Hepatocyte (in vitro differentiated cells): ENCODE results near the gene USP22. TPM values are rescaled to one million over a fixed set of nuclear protein-coding genes. Genes with fewer than 3 reads are reported as not detected.

Experiments
- DNase-seq: peaks from one replicate; pipeline ENCODE4 v3.0.0-alpha.2; 2016; ENCODE audit warnings: low spot score
- H2AFZ ChIP-seq: fragments of 200-600 bp; sonication (generic); 2 replicates; pipeline ENCODE4 v1.6.0; 2016; ENCODE audit warnings: antibody characterized with exemption, mild to moderate bottlenecking
- H3K27ac ChIP-seq: fragments of 200-600 bp; sonication (generic); 2 replicates; pipeline ENCODE4 v1.5.1; 2016; ENCODE audit warnings: mild to moderate bottlenecking
- H3K27me3 ChIP-seq: fragments of 200-600 bp; sonication (generic); 2 replicates; pipeline ENCODE4 v1.6.1; 2016
- H3K36me3 ChIP-seq: fragments of 200-600 bp; sonication (generic); replicated peaks from 2 replicates; pipeline ENCODE4 v1.5.1; 2016; ENCODE audit warnings: low read depth; ENCODE audit not compliant: insufficient read depth
- H3K4me1 ChIP-seq: fragments of 200-600 bp; sonication (generic); 2 replicates; pipeline ENCODE4 v1.5.1; 2016; ENCODE audit warnings: mild to moderate bottlenecking, moderate library complexity; ENCODE audit not compliant: insufficient read depth
- H3K4me2 ChIP-seq: fragments of 200-600 bp; sonication (generic); 2 replicates; pipeline ENCODE4 v1.6.0; 2016
- H3K4me3 ChIP-seq: fragments of 200-600 bp; sonication (generic); 2 replicates; pipeline ENCODE4 v1.5.1; 2016; ENCODE audit warnings: mild to moderate bottlenecking
- H3K79me2 ChIP-seq: fragments of 200-600 bp; sonication (generic); 2 replicates; pipeline ENCODE4 v1.6.0; 2017; ENCODE audit warnings: mild to moderate bottlenecking
- H3K9me2 ChIP-seq: fragments of 200-600 bp; sonication (generic); replicated peaks from 2 replicates; pipeline ENCODE4 v1.6.0; 2017; ENCODE audit warnings: mild to moderate bottlenecking; ENCODE audit not compliant: insufficient read depth
- H3K9me3 ChIP-seq: fragments of 200-600 bp; sonication (generic); 2 replicates; pipeline ENCODE4 v1.5.1; 2016; ENCODE audit warnings: low read depth, mild to moderate bottlenecking
- H4K20me1 ChIP-seq: fragments of 200-600 bp; sonication (generic); 2 replicates; pipeline ENCODE4 v1.6.0; 2016; ENCODE audit warnings: mild to moderate bottlenecking; ENCODE audit not compliant: insufficient read depth, poor library complexity, severe bottlenecking
- CTCF ChIP-seq: fragments of 200-600 bp; sonication (generic); IDR thresholded peaks from 2 replicates; pipeline ENCODE4 v1.5.1; 2016; ENCODE audit warnings: antibody characterized with exemption, mild to moderate bottlenecking; ENCODE audit not compliant: poor library complexity
- EZH2 ChIP-seq: fragments of 200-600 bp; sonication (generic); IDR thresholded peaks from 2 replicates; pipeline ENCODE4 v1.6.1; 2016; ENCODE audit warnings: antibody characterized with exemption, mild to moderate bottlenecking, borderline replicate concordance
- EZH2phosphoT487 ChIP-seq: fragments of 200-600 bp; sonication (generic); IDR thresholded peaks from one replicate; pipeline ENCODE4 v1.6.1; 2018; ENCODE audit warnings: antibody characterized with exemption, mild to moderate bottlenecking, low read depth, moderate library complexity; ENCODE audit not compliant: unreplicated experiment, severe bottlenecking
- WGBS: methylation state at CpG from one replicate; pipeline ENCODE4 v1.1.6; 2016; ENCODE audit warnings: low lambda C conversion rate; ENCODE audit errors: missing lambda C conversion rate; 5-methylcytosine and 5-hydroxymethylcytosine counted together
- polyA plus RNA-seq: library from polyadenylated mRNA; unstranded; fragments of >200 nt; fragmentation: Nextera tagmentation; extraction: Ambion mirVana; gene quantifications from 2 replicates; pipeline ENCODE4 v1.2.1, GENCODE V29; 2016
- total RNA-seq: library from RNA; depleted of rRNA; stranded (reverse); fragments of >200 nt; gene quantifications from 2 replicates; pipeline ENCODE4 v1.2.3, GENCODE V29; 2014

The USP22 gene
- total RNA-seq (142 and 157 TPM in 2 replicates), polyA plus RNA-seq (84.0 and 84.9 TPM in 2 replicates)

GRCh38 chr17:21042458-21043295, at the start of gene USP22:
Gene USP22, minus strand, starts transcription at chr17:21043011. Its CDS starts 176 bp downstream, at chr17:21042835.
- Histone ChIP-seq H3K79me2 (peaks cover 48% of the 10 kb centered on the region), H3K27ac (peak within 1 kb of the TSS; percentile 100), H3K27me3 (no peaks in the 10 kb centered on the region), H4K20me1 (peaks cover 45% of the 10 kb centered on the region), H3K9me2 (no peaks in the 10 kb centered on the region), H3K4me1 (peaks cover 22% of the 10 kb centered on the region), H3K9me3 (no peaks in the 10 kb centered on the region), H3K4me3 (peak within 1 kb of the TSS; percentile 90), H3K36me3 (no peaks in the 10 kb centered on the region), H2AFZ (peak within 1 kb of the TSS; percentile 49), H3K4me2 (peak within 1 kb of the TSS; percentile 94)
- WGBS: 1% methylated on average over 29 of the region's 91 CpGs
- TF ChIP-seq CTCF (no peak), EZH2phosphoT487 (no peak), EZH2 (no peak)
- no peak for DNase-seq

GRCh38 chr17:21090902-21091618, 48.2 kb upstream of the USP22 start:
- WGBS: 81% methylated on average over 4 of the region's 4 CpGs

More at GRCh38 chr17:21090902-21091618, 48.2 kb upstream of the USP22 start:
- H3K9me3 ChIP-seq: no peaks in the 10 kb centered on the region
- H3K9me2 ChIP-seq: no peaks in the 10 kb centered on the region
- no peaks in the 10 kb centered on the region for H3K79me2 ChIP-seq
- H3K4me1 ChIP-seq: peaks cover 3% of the 10 kb centered on the region
- no peak overlapping the region for H3K4me2 ChIP-seq
- DNase-seq: no peak
- TF ChIP-seq EZH2: no peak
- peak; percentile 14 for TF ChIP-seq CTCF
- no peaks in the 10 kb centered on the region for H3K27me3 ChIP-seq
- no peaks in the 10 kb centered on the region for H4K20me1 ChIP-seq
- no peaks in the 10 kb centered on the region for H3K36me3 ChIP-seq
- no peak overlapping the region for H2AFZ ChIP-seq
- H3K27ac ChIP-seq: no peak overlapping the region
- no peak overlapping the region for H3K4me3 ChIP-seq
